HL-60/S4 treated with retinoic acid at 250 ng/mL for 4 days and 3 days (cell line): ENCODE data around the gene SMARCB1.

Experiments
- in situ Hi-C: fragments of 300-500 bp; cut with MboI; formaldehyde crosslinking; loops from 2 replicates; pipeline ENCODE4 v1.7.0; 2022; ENCODE audit warnings: low sequenced_read_pairs

SMARCB1 gene

DNA sequence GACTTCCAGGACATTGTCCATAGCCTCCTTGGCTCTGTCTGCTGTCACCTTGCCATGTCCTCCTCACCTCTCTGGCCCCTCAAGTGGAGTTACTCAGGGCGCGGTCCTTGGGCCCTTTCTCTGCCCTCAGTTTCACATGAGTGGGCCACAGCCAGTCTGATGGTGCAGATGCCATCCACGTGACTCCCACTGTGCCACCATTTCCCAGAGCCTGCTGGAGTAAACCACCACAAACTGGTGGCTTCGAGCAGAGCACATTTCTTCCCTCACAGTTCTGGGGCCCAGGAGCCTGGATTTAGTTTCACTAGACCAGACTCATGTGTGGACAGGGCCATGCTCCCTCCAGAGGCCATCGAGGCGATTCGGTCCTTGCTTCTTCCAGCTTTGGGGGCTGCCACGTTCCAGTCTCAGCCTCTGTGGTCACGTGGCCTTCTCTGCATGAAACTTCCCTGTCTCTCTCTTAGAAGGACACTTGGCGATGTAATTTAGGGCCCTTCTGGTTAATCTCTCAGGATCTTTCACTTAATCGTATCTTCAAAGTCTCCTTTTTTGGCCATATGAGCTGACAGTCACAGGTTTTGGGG, 14.6 kb downstream of the SMARCB1 start:
- in situ Hi-C loops, result no loop called here

DNA sequence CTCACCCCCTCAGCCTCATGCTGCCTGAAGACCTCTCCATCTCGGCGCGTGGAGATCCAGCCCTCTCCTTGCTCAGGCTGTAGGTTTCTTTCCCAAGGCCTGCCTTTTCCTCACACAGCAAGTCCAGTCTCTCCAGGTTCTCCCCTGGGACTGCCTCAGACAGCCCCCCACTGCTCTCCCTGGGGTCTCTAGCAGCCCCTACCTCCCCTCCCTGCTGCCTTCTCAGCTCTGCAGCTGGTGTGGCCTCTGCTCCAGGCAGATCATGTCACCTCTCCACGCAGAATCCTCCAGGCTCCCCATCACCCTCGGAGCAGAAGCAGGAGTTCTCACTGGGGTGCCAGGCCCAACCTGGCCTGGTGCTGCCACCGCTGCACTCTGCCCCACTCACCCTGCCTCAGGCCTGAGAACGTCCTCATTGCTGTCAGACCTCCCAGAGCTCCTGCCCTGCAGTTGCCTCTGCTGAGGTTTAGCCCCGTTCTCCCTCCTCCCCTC, 15.2 kb downstream of the SMARCB1 start:
- in situ Hi-C loops, result no loop called here

DNA sequence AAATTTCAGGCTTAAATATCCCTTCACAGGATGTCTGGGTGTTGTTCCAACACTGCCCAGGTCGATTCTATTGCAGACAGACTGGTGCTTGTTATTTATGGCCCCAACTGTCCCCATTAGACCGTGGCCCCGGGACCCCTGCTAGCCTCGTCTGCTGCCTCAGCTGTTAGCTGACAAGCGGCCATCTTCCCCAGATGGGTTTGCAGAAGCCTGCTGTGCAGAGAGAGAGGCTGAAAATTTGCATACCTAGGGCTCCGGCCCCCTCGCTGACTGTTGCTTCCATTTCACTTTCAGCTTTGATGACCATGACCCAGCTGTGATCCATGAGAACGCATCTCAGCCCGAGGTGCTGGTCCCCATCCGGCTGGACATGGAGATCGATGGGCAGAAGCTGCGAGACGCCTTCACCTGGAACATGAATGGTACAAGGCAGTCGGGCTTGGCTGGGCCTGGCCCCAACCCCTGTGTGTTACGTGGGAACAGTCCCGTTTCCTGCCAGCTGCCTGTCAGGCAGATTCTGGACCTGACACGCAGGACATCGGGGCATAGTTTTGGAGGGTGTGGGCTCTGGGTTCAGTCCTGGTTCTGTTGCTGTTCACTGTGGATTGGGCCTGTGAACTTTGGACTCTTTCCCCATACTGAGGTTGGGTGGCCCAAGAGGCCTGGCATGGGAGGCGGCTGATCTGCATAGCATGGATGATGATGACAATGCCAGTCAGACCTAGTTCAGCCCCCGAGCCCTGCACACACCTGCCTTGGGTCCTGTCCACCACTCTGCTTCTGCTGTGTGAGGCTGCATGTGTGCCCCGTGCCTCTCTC, 16.4 kb downstream of the SMARCB1 start:
- in situ Hi-C loops, result no loop called here

DNA sequence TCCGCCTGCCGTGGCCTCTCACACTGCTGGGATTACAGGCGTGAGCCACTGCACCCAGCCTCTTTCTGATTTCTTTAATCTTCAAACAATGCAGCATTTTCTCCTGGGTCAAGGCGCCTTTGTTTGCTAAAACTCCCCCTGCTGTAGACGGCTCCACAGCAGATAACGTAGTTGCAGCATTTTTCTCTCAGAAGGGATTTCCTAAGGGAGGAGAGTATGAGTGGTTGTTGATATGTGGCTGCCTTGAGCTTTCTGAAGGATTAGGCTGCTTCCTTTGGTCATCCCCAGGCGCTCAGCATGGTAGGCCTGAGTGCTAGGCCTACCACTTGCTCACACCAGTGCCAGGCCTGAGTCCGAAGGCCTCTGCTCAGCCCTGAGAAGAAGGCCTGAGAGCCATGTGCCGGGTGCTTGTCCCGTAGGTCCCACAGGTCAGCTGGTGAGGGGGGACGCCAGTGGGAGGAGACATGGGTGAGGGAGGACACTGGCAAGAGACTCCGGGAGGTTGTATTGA, 18.1 kb downstream of the SMARCB1 start:
- in situ Hi-C loops, result no loop called here

DNA sequence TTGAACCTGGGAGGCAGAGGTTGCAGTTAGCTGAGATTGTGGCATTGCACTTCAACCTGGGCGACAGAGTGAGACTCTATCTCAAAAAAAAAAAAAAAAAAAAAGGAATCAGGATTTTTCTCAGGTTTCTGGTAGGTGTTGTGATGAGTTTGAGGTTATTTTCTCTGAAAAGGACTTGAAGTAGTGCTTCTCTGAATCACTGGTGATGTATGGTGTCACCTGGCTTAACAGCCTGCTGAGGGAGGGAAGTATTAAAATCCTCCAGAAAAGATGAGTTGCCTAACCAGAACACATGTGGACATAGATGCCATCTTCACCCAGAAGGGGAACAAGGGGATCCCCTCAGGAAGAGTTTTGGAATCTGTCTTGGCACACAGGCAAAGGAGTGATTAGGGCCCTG, 20.1 kb downstream of the SMARCB1 start:
- in situ Hi-C loops, result no loop called here

DNA sequence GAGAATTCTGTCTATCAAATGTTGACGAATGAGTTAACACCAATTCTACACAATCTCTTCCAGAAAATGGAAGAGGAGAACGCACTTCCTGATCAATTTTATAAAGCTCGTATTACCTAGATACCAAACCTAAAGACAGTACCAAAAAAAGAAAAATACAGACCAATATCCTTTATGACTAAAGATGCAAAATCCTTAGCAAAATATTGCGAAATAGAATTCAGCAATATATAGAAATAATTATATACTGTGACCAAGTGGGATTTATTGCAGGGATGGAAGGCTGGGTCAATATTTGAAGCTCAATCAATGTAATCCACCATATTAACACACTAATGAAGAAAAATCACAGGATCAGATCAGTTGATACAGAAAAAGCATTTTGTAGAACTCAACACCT, 25.6 kb downstream of the SMARCB1 start:
- in situ Hi-C loops, result no loop called here

DNA sequence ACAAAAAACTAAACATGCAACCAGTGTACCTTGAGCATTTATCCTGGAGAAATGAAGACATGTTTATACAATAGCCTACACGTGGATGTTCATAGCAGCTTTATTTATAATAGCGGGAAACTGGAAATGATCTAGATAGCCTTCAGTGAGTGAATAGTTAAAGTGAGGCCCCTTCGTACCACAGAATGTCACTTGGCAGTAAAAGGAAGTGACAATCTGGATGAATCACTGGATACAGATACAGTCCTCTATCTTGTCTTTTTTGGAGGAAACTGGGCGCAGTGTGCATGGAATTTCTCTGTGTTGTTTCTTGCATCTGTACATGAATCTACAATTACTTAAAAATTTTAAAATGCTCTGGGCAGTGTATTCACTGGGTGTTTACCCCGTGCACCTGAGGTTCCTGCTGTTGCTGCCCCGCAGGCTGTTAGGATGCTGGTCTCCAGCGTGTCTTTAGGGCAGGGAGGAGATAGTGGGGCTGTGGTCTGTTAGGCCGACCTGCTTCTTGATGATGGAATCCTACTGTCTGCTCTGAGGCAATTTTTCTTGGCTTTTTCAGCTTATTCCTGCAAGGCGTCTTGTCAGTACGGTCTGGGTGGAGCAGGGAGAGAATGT, 28.9 kb downstream of the SMARCB1 start:
- in situ Hi-C loops, result no loop called here

DNA sequence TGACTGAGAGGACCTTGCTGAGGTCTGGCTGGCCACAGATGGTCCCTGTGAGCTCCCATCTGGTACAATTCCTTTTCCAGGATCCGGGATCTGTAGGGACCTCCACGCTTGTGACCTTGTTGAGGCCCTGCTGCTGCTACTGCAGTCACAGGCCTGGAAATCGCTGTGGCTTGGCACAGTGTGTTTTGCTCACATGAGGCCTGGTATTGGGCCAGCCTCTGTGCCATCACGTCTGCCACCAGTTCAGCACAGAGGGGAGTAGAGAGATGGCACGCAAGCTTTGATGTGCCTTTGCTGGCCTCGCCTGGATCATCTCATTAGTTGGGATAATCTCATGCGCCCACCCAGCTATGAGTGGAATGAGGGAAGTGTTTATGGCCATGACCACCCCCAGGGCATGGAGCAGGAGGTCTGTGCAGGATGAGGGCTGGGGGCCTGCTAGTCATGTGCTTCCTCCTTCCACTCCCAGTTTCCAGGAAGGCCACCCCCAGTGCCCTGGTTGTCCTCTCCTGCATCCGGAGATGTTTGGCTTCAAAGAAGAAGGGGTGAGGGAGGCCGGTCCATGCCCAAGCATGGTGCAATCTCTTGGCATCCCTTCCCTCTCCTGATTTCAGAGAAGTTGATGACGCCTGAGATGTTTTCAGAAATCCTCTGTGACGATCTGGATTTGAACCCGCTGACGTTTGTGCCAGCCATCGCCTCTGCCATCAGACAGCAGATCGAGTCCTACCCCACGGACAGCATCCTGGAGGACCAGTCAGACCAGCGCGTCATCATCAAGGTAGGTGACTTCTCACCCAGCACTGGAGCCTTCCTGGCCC, 29.6 kb downstream of the SMARCB1 start:
- in situ Hi-C loops, result no loop called here

DNA sequence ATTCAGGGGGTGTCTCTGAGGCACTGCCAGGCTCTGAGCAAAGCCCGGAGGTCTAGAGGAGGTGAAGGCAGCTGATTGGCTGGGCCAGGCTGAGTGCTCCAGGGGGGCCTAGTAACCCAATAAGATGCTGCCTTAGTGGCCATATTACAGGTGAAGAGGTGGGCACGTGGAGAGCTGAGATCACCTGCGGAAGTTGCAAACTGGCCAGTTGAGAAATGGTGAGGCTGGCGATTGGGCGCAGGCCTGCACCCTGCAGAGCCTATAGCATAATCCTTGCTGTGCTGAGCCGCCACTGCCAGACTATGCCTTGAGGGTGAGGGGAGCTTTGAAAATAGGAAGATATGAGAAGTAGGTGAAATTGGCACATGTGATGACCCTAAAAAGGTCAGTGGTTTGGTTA, 30.4 kb downstream of the SMARCB1 start:
- in situ Hi-C loops, result no loop called here

DNA sequence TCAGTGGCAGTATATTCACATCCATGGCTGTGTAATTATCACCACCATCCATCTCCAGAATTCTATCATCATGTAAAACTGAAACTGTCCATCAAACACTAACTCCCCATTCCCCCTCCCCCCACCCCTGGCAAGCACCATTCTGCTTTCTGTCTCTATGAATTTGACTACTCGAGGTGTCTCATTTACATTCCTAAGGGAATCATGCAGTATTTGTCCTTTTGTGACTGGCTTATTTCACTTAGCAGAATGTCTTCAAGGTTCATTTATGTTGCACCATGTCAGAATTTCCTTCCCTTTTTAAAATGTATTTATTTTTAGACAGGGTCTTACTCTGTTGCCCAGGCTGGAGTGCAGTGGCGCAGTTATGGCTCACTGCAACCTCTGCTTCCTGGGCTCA, 31.8 kb downstream of the SMARCB1 start:
- in situ Hi-C loops, result no loop called here

DNA sequence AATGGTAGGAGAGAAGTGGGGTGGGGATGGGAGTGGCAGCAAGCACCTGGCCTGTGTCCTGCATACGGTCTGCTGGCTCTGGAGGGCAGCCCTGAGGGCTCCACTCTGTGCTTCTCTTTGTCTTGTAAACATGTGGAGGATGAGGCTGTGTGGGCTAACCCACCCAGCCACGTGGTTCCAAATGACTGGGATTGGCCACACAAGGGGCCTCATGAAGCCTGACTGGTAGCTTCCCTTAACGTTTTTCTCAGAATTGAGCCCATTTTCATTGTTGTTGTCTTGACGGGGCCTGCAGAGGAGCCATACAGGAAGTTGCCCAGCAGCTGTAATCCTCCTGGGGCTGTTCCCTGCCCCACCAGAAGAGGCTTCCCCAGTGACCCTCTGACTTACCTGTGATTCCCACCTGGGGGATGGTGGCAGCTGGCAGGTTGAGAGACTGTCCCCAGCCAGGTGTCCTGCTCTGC, 34.0 kb downstream of the SMARCB1 start:
- in situ Hi-C loops, result no loop called here

DNA sequence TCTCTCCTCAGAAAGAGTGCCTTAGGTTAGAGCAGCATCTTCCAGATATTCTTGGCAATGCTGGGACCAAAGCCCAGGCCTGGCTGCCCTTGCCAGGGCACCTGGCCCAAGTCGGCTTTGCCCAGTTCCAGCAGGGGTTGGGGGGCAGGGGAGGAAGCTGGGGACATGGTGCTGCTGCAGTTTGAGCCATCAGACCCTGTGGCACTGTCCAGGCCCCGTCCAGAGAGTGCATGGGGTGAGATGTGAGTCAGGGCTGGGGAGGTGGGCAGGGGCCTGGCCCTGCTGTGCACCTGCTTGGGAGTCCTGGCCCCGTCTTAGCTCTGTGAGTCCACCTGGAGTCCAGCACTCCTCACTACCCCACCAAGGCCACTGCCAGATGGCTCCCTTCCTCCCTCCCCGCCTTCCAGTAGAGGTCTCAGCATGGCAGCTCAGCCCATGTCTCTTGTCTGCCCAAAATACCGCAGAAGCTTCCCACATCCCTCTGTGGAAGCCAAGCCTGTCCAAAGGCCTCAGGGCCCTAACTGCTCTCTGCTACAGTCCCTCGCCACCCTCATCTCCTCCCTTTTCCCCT, 35.4 kb downstream of the SMARCB1 start:
- in situ Hi-C loops, result no loop called here

DNA sequence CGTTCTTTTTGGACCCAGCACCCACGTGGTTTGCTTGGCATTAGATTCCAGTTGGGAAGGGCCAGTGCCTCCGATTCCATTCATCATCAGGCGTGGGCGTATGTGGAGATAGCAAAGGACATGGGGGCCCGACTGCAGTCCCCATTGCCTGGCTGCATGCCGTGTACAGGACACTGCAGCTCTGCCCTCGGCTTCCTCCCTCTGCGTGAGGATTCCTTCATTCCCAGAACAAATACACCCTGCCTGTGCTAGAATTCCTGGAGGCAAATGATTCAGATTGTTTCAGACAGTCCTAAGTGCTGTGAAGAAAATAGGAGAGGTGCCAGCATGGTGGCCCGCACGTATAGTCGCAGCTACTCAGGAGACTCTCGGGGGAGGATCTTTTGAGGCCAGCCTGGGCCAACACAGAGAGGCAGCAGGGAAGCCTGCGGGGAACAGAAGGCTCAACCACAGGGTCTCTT, 36.6 kb downstream of the SMARCB1 start:
- in situ Hi-C loops, result no loop called here

DNA sequence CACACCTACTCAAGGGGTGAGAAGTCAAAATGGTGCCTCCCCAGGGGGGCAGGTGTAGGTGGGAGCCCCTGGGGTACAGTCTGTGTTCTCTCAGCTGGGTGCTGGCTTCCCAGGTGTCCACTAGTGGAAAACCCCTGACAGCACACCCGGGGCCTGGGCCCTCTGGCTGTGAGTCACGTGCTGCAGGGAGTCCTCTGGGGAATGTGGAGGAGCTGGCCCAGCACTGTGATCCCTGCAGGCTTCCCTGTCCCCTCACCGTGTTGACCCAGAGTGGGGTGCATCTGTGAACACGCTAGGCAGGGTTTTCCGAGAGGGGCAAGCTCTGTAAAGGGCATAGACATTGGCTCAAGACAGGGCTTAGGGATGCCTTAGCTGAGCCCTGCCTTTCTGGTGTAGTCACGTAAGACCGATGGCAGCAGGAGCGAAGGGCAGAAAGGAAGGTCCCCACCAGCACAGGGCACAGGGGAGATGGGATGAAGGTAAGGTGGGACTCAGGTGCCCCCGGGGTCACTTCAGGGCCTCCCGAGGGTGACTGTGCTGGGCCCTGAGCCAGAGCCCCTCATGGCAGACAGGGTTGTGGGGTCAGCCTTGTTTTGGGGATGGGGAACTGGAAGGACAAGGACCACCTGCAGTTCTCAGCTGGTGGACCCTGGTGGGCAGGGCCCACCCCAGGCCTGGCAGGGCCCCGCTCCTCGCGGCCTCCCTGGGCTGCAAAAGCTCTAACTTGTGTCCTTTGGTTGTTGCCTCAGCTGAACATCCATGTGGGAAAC, 37.9 kb downstream of the SMARCB1 start:
- in situ Hi-C loops, result no loop called here

DNA sequence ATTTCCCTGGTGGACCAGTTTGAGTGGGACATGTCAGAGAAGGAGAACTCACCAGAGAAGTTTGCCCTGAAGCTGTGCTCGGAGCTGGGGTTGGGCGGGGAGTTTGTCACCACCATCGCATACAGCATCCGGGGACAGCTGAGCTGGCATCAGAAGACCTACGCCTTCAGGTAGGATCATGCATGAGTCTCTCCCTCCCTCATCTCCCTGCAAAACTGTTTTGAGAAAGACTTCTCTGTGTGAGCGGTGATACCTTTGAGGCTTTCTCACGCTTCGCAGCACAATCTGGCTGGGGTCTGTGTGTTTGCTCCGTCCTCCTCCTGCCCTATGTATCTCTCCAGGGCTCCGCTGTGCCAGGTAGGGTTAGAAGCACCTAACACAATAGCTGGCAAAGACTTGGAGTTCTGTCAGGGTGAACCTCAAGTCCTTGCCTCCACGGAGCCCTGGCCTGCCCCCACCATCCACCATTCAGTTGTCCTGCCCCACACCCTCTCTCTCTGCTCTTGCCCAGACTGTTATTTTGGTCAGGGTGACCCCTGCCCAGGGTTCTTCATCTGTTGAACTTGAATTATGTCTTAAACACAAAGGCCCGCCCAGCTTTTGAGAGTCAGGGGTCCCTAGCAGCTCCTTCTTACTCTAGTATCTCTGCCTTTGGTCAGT, 38.6 kb downstream of the SMARCB1 start:
- in situ Hi-C loops, result no loop called here

DNA sequence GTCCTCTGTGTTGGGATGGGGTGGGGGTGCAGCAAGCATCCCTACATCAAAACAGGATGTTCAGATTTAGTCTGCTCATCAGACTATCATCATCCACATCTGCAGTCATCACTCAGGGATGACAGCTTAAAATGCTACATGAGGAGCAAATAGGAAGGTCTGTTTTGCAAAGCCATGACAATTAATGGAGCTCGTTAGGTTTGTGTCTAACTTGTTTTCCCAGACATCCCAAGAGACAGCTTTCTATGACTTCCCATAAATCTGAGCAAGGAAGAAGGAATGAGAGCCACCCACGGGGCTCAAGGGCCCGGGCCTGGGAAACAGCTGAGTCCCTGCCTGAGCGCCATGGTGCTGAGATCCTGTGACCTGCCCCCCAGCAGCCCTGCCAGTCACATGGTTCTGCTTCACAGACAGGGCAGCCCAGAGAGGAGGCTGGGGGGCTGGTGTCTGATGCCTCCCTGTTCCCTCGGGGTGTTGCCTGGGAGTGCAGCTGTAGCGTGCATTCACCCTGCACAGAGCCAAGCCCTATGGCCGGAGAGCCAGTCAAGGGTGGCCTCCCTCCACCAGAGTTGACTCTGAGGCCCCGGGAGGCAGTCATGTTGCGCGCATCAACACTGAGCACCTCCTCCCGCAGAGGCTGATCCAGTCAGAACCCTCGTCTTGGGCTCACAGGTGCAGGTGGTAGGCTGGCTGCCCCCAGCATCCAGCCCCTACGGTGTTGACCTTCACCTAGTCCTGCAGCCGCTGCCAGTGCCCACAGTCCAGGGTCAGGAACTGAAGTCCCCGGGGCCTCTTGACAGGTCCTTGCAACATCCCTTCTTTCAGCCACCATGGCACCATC, 40.0 kb downstream of the SMARCB1 start:
- in situ Hi-C loops, result no loop called here

DNA sequence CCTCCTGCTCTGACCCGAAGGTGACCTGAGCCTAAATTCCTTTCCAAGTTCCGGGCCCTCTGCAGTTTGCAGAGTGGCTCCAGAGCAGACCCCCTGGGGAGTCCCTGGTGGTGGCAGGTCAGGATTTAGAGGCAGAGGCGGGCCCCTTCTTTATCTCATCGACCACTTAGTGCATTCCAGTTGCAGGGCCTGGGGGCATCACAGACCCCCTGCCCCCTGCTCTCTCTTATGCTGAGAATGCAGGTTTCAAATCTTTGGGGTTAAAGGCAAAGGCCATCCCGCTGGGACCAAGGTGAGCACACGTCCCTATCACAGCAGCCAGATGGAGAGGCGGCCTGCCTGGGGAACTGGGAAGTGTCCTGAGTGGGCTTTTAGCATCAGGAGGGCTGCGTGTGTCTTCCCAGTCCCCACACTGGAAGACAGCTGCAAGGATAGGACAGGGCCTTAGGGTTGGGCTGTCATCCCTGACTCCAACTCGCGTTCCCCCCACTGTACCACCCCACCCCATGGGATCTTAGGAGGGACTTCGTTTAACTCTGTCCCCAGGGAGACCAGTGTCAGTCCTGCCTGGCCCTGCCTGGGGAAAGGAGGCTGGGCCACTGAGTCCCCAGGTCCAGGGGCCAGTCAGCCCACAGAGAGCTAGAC, 40.7 kb downstream of the SMARCB1 start:
- in situ Hi-C loops, result no loop called here
